K562 treated with DMSO at 1 percent for 24 hours (cell line): ENCODE measurements around the gene CELA1. TPM values are rescaled to one million over a fixed set of nuclear protein-coding genes. Genes with fewer than 3 reads are reported as not detected.

Experiments used
- total RNA-seq: library from RNA; unstranded; fragments of 300-600 nt; gene quantifications from 2 replicates; pipeline ENCODE4 v1.2.3, GENCODE V29; 2022; ENCODE audit warnings: low read depth; ENCODE audit not compliant: insufficient read depth

CELA1 gene
- not detected in 2 replicates for total RNA-seq

DNA sequence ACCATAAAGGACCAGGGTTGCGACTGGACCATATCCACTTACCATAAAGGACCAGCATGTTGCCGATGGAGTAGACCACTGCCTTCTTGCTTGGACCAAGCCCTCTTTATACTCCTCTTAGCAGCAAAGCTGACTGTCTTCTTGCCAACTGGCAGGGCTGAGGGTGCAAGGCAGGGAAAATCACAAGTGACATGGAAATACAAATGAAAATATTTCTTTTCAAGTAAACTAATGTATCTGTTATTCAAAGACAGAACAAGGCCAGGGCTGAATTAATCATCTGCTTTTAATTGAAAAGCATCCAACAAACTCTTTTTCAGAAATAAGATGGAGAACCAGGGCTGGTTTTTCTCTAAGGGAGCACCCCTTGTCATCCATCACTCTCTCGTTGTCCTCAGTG lies at the start of gene CELA1:
Gene CELA1 (minus strand): TSS at position 99 of the 400 bp plus-strand sequence. CDS start 41 bp downstream, at position 58.

DNA sequence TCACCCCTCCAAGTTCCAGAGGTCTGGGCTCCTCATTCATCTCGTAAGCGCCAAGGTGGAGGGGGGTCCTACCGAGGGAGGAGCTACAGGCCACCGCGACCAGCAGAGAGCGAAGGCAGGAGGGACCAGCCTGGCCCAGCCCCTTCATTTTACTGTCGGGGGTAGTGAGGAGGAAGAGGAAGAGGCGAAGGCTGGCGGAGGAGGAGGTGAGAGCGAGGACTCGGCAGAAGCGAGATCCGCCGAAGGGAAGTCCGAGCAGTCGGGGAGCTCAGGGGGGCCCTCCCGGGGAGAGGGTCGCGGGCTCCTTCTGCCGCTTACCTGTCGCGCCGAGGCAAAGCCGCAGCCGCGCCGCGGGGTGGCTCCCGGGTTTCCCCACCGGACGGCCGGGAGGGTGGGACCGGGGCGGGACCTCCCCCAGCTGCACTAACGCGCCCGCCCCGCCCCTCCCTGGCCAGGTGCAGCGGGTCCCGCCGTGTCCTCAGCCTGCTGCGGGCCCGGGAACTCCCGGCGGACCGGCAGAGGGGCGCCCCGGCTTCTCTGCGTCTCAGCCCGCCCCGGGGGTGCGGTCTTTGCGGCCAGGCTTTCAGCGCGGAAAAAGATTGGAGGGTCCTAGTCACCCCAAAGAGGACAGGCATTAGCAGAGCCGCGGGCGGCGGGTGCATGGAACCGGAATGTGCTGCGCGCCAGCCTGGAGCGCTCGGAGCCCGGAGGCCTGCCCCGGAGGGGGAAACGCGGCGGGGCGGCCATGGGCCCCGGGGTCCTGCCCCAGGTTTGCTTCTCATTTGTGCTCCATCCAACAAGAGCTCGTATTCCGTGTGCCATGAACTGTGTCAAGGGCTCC lies 45.0 kb upstream of the CELA1 start, which contains the start of gene GALNT6:
Gene GALNT6 (minus strand): TSS at position 124 of the 841 bp plus-strand sequence. CDS start 11,625 bp downstream, outside the sequence.

GRCh38 chr12:51323966-51324895 lies 22.2 kb downstream of the CELA1 start, which contains the start of gene BIN2:
TSS of gene BIN2 (minus strand) at chr12:51324174. CDS start at chr12:51324102, 72 bp downstream.

Other genes starting within 250 kb of the CELA1 start
- 13.5 and 17.2 TPM in 2 replicates for gene TFCP2, start 173.5 kb downstream of the CELA1 start, total RNA-seq
- 3.2 and 3.3 TPM in 2 replicates for gene POU6F1, start 128.6 kb downstream of the CELA1 start, total RNA-seq
- 252 TPM in 2 replicates for gene DAZAP2, start 107.9 kb downstream of the CELA1 start, total RNA-seq
- 23.6 and 25.7 TPM in 2 replicates for gene SMAGP, start 76.3 kb downstream of the CELA1 start, total RNA-seq
- 0.32 and 0.41 TPM in 2 replicates for gene BIN2, start 22.5 kb downstream of the CELA1 start, total RNA-seq
- gene GALNT6, start 44.7 kb upstream of the CELA1 start, total RNA-seq = 9.9 and 10.1 TPM in 2 replicates
- 0.05 TPM in 1 of 2 replicates, not detected in the other for gene SLC4A8, start 78.2 kb upstream of the CELA1 start, total RNA-seq
- 0.06 and 0.25 TPM in 2 replicates for gene SCN8A, start 244.6 kb upstream of the CELA1 start, total RNA-seq